ENCODE data around the gene FEZ2.

GRCh38 chr2:36572054-36572718, 25.8 kb downstream of the FEZ2 start:
- no peak for TF ChIP-seq EZH2 (IDR thresholded peaks at IDR 0.05; ENCODE audit: low read length)
- TF ChIP-seq, protein P1, sequence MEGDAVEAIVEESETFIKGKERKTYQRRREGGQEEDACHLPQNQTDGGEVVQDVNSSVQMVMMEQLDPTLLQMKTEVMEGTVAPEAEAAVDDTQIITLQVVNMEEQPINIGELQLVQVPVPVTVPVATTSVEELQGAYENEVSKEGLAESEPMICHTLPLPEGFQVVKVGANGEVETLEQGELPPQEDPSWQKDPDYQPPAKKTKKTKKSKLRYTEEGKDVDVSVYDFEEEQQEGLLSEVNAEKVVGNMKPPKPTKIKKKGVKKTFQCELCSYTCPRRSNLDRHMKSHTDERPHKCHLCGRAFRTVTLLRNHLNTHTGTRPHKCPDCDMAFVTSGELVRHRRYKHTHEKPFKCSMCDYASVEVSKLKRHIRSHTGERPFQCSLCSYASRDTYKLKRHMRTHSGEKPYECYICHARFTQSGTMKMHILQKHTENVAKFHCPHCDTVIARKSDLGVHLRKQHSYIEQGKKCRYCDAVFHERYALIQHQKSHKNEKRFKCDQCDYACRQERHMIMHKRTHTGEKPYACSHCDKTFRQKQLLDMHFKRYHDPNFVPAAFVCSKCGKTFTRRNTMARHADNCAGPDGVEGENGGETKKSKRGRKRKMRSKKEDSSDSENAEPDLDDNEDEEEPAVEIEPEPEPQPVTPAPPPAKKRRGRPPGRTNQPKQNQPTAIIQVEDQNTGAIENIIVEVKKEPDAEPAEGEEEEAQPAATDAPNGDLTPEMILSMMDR (optimal IDR thresholded peaks at IDR 0.05 in 1 of 3, IDR thresholded peaks at IDR 0.05 in 1 of 3, conservative IDR thresholded peaks at IDR 0.05 in 1 of 3; ENCODE audit: extremely low read depth in 1 of 3, insufficient read depth in 2 of 3, low read length in 3 of 3): no peak
